ENCODE measurements around the gene TEPSIN. TPM values are rescaled to one million over a fixed set of nuclear protein-coding genes. Genes with fewer than 3 reads are reported as not detected.

Gene TEPSIN
- total RNA-seq, 1 donor from 2014 or later = 42.3 TPM

GRCh38 chr17:81192386-81193050 lies 46.3 kb downstream of the TEPSIN start:
- DNase-seq (ENCODE audit: extremely low spot score, unreplicated experiment) = no peak
- Mint-ChIP-seq H3K9me3 (ENCODE audit: unreplicated experiment) (no peaks in the 10 kb centered on the region), H3K4me1 (ENCODE audit: unreplicated experiment) (no peaks in the 10 kb centered on the region), H3K36me3 (ENCODE audit: unreplicated experiment) (peaks cover 2% of the 10 kb centered on the region), H3K27me3 (ENCODE audit: unreplicated experiment) (no peaks in the 10 kb centered on the region), H3K4me3 (ENCODE audit: unreplicated experiment) (no peak overlapping the region), H3K27ac (ENCODE audit: unreplicated experiment) (no peak overlapping the region)
- TF ChIP-seq CTCF (IDR thresholded peaks at IDR 0.05) = no peak

- Mint-ChIP-seq H3K4me3 (ENCODE audit: unreplicated experiment) (no peak overlapping the region), H3K4me1 (ENCODE audit: unreplicated experiment) (no peaks in the 10 kb centered on the region), H3K27me3 (ENCODE audit: unreplicated experiment) (no peaks in the 10 kb centered on the region), H3K9me3 (ENCODE audit: unreplicated experiment) (no peaks in the 10 kb centered on the region), H3K36me3 (ENCODE audit: unreplicated experiment) (peaks cover 2% of the 10 kb centered on the region), H3K27ac (ENCODE audit: unreplicated experiment) (no peak overlapping the region)
- TF ChIP-seq CTCF (IDR thresholded peaks at IDR 0.05) = no peak
- DNase-seq (ENCODE audit: extremely low spot score, unreplicated experiment) = no peak
Measured at GRCh38 chr17:81191646-81192045, 47.2 kb downstream of the TEPSIN start.

GRCh38 chr17:81191116-81191515 lies 47.7 kb downstream of the TEPSIN start:
- H3K4me3 Mint-ChIP-seq (ENCODE audit: unreplicated experiment) = no peak overlapping the region

GRCh38 chr17:81190591-81190990 lies 48.3 kb downstream of the TEPSIN start:
- Mint-ChIP-seq H3K9me3 (ENCODE audit: unreplicated experiment) (no peaks in the 10 kb centered on the region), H3K27me3 (ENCODE audit: unreplicated experiment) (no peaks in the 10 kb centered on the region), H3K27ac (ENCODE audit: unreplicated experiment) (no peak overlapping the region), H3K4me1 (ENCODE audit: unreplicated experiment) (no peaks in the 10 kb centered on the region), H3K4me3 (ENCODE audit: unreplicated experiment) (no peak overlapping the region), H3K36me3 (ENCODE audit: unreplicated experiment) (peaks cover 2% of the 10 kb centered on the region)
- no peak for DNase-seq (ENCODE audit: extremely low spot score, unreplicated experiment)
- TF ChIP-seq CTCF (IDR thresholded peaks at IDR 0.05) = no peak

More at GRCh38 chr17:81191116-81191515, 47.7 kb downstream of the TEPSIN start:
- H3K4me1 Mint-ChIP-seq (ENCODE audit: unreplicated experiment) = no peaks in the 10 kb centered on the region
- no peak overlapping the region for H3K27ac Mint-ChIP-seq (ENCODE audit: unreplicated experiment)
- no peaks in the 10 kb centered on the region for H3K27me3 Mint-ChIP-seq (ENCODE audit: unreplicated experiment)
- no peak for TF ChIP-seq CTCF (IDR thresholded peaks at IDR 0.05)
- H3K9me3 Mint-ChIP-seq (ENCODE audit: unreplicated experiment) = no peaks in the 10 kb centered on the region
- no peak for DNase-seq (ENCODE audit: extremely low spot score, unreplicated experiment)
- peaks cover 2% of the 10 kb centered on the region for H3K36me3 Mint-ChIP-seq (ENCODE audit: unreplicated experiment)

- no peak for DNase-seq (ENCODE audit: extremely low spot score, unreplicated experiment)
- H3K4me3 Mint-ChIP-seq (ENCODE audit: unreplicated experiment) = no peak overlapping the region
- no peaks in the 10 kb centered on the region for H3K9me3 Mint-ChIP-seq (ENCODE audit: unreplicated experiment)
- H3K4me1 Mint-ChIP-seq (ENCODE audit: unreplicated experiment) = no peaks in the 10 kb centered on the region
- H3K27ac Mint-ChIP-seq (ENCODE audit: unreplicated experiment) = no peak overlapping the region
- H3K27me3 Mint-ChIP-seq (ENCODE audit: unreplicated experiment) = no peaks in the 10 kb centered on the region
- TF ChIP-seq CTCF (IDR thresholded peaks at IDR 0.05) = peak; percentile 13
- H3K36me3 Mint-ChIP-seq (ENCODE audit: unreplicated experiment) = peaks cover 2% of the 10 kb centered on the region
Measured at GRCh38 chr17:81189670-81190530, 49.0 kb downstream of the TEPSIN start.

Measured in osteocyte (in vitro differentiated cells).